ENCODE results near the gene SOX5. TPM values are rescaled to one million over a fixed set of nuclear protein-coding genes. Genes with fewer than 3 reads are reported as not detected.
"Not testable (repeated sequence)": the region's sequence is repeated elsewhere in the genome, so short reads cannot be mapped to it uniquely, and the experiment has no call there.

The SOX5 gene
- total RNA-seq, 2 experiments from 2014 or later: 0.69 to 0.70 TPM

DNA sequence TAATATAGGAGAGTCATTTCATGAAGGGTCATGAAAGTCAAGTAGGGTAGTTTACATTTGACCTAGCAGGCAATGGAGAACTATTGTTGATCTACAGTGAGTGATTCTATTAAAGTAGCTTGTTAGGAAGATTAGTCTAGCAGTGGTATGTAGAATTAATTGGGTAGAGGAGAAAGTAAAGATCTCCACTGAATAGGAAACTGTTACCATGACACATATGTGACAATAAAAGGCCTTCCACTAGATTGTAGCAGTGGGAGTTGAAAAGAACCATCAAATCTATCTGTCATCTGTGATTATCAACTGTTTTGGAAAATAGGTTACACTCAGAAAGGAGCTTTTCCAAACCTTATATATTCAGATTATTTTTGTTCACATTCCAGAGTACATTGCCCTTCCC lies 92.3 kb downstream of the SOX5 start:
- H3K36me3 Mint-ChIP-seq: no peaks in the 10 kb centered on the region
- intact Hi-C loops (cut with micrococcal nuclease): no loop called here
- POLR2A ChIA-PET: no interaction called here

DNA sequence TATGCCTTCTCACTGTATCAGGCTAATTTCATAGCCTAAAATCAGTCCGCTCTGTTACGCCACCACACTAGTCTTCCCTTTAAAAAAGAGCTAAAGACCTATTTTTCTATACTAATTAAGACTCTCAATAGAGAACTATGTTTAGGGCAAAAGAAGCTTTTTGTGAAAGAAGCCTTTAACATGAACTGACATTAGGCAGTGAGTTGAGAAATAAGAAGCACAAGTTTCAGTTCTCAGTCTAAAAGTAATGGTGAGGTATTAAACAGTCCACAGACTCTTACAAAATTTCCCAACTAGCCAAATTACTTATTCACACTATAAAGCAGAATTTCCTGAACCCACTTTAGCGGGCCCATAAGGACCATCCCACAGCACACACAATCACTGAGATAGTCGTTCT lies 93.7 kb downstream of the SOX5 start:
- Mint-ChIP-seq H3K4me1 (ENCODE audit: low read depth) (no peaks in the 10 kb centered on the region), H3K27me3 (no peaks in the 10 kb centered on the region), H3K9me3 (peaks cover 10% of the 10 kb centered on the region), H3K36me3 (no peaks in the 10 kb centered on the region), H3K27ac (no peak overlapping the region), H3K4me3 (no peak overlapping the region)
- ChIA-PET POLR2A (no interaction called here), CTCF (no interaction called here)
- no peak for DNase-seq
- intact Hi-C loops (cut with micrococcal nuclease): no loop called here

More for the DNA sequence above, 92.3 kb downstream of the SOX5 start:
- peaks cover 10% of the 10 kb centered on the region for H3K9me3 Mint-ChIP-seq
- H3K4me1 Mint-ChIP-seq (ENCODE audit: low read depth): no peaks in the 10 kb centered on the region
- no peak for DNase-seq
- H3K27ac Mint-ChIP-seq: no peak overlapping the region
- CTCF ChIA-PET: no interaction called here
- H3K4me3 Mint-ChIP-seq: no peak overlapping the region
- H3K27me3 Mint-ChIP-seq: no peaks in the 10 kb centered on the region

DNA sequence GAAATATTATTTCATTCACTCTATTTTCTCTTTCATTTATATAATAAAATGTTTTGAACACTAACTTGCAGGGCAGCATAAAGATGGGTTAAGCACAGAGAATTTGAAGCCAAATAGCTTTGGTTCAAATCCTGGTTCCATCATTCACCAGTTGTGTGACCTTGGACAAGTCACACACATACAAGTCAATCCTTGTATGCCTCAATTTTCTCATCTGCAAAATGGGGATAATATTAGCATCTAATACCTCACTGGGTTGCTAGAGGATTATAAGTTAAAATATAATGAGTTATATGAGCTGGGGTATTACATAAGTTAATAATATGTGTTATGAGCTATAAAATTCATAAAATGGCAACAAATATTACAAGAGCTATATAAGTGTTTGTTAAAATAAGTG lies 94.9 kb downstream of the SOX5 start:
- peaks cover 4% of the 10 kb centered on the region for H3K9me3 Mint-ChIP-seq
- CTCF ChIA-PET: no interaction called here
- H3K4me3 Mint-ChIP-seq: no peak overlapping the region
- H3K27ac Mint-ChIP-seq: no peak overlapping the region
- H3K27me3 Mint-ChIP-seq: no peaks in the 10 kb centered on the region
- POLR2A ChIA-PET: no interaction called here
- H3K36me3 Mint-ChIP-seq: no peaks in the 10 kb centered on the region
- intact Hi-C loops (cut with micrococcal nuclease): no loop called here
- no peaks in the 10 kb centered on the region for H3K4me1 Mint-ChIP-seq (ENCODE audit: low read depth)
- no peak for DNase-seq

DNA sequence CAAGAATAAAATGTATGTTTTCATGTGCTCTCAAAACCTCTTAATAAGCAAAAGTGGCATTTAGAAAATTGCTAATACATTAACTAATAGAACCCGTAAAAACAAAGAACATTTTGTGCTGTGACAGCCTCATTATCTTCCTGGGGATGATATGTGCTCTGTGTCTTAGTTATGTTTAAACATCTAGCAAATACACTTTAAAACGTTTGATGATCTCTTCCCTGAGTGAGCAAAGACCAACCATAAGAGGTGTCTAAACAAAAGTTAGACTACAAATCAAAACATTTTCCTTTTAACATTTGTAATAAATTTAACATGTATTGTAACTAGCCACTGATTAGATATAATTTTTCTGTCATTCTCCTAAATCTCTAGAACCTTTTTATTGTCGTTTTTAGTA lies 95.8 kb downstream of the SOX5 start:
- DNase-seq: no peak
- no peaks in the 10 kb centered on the region for H3K4me1 Mint-ChIP-seq (ENCODE audit: low read depth)
- POLR2A ChIA-PET: no interaction called here

DNA sequence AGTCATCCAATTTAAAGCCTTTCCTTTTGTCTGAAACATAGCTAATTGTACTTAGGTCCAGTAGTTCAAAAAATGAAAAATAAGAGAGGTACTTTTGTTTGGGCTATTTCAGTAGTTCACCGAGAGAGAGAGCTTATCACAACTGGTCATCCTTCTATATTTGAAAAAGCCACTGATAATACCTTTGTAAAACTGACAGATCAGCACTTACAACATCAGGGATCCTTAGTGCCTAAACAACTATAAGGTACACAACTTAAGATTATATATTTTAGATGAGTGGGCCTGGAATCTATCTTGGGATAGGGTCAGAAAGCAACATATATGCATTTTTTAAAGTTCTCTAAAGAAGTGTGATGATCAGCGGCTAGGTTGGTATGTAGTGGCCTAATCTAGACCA lies 97.9 kb downstream of the SOX5 start:
- no peak for DNase-seq

More for the DNA sequence above, 95.8 kb downstream of the SOX5 start:
- H3K9me3 Mint-ChIP-seq: no peaks in the 10 kb centered on the region
- intact Hi-C loops (cut with micrococcal nuclease): no loop called here
- H3K27me3 Mint-ChIP-seq: no peaks in the 10 kb centered on the region
- no peaks in the 10 kb centered on the region for H3K36me3 Mint-ChIP-seq
- CTCF ChIA-PET: no interaction called here
- no peak overlapping the region for H3K4me3 Mint-ChIP-seq
- no peak overlapping the region for H3K27ac Mint-ChIP-seq

DNA sequence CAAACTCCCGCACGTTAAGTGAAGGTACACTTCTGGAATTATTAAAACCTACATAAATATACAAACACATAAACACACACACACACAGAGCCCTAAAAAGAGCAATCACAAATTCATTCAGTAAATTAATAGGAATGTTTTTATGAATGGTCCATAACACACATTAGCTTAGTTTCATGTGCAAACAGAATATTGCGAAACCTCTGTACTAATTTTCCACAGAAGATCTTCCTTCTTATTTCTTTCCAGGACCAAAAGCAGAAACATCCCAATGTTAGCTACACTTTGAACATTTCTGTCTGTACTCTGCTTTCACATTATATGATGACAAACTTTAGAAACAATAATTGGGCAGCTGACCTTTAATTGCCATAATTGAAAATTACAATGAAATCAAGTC lies 101.6 kb downstream of the SOX5 start:
- no peaks in the 10 kb centered on the region for H3K4me1 Mint-ChIP-seq (ENCODE audit: low read depth)
- H3K27ac Mint-ChIP-seq: no peak overlapping the region
- no peak for DNase-seq
- no peaks in the 10 kb centered on the region for H3K27me3 Mint-ChIP-seq
- no peaks in the 10 kb centered on the region for H3K9me3 Mint-ChIP-seq
- no peak overlapping the region for H3K4me3 Mint-ChIP-seq
- ChIA-PET CTCF (no interaction called here), POLR2A (no interaction called here)
- no peaks in the 10 kb centered on the region for H3K36me3 Mint-ChIP-seq
- intact Hi-C loops (cut with micrococcal nuclease): no loop called here

More for the DNA sequence above, 97.9 kb downstream of the SOX5 start:
- H3K4me1 Mint-ChIP-seq (ENCODE audit: low read depth): no peaks in the 10 kb centered on the region
- intact Hi-C loops (cut with micrococcal nuclease): no loop called here
- POLR2A ChIA-PET: no interaction called here
- H3K27me3 Mint-ChIP-seq: no peaks in the 10 kb centered on the region
- no peak overlapping the region for H3K4me3 Mint-ChIP-seq
- H3K27ac Mint-ChIP-seq: no peak overlapping the region
- H3K9me3 Mint-ChIP-seq: no peaks in the 10 kb centered on the region
- no peaks in the 10 kb centered on the region for H3K36me3 Mint-ChIP-seq
- CTCF ChIA-PET: interaction anchor here (0.7 kb wide), 1 partner anchor 58 kb away, joined by 3 read pairs; no protein-coding TSS in a partner anchor

DNA sequence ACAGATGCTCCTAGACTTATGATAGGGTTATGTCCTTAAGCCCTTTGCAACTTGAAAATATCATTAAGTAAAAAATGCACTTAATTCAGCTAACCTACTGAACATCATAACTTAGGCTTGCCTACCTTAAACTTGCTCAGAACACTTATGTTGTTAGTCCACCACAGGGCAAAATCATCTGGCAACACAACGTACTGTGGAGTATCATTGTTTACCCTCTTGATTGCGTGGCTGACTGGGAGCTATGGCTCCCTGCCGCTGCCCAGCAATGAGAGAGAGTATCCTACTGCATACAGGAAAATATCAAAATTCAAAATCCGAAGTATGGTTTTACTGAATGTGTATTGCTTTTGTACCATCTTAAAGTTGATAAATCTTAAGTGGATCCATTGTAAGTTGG lies 105.5 kb downstream of the SOX5 start:
- H3K4me3 Mint-ChIP-seq: no peak overlapping the region
- H3K27ac Mint-ChIP-seq: no peak overlapping the region
- H3K36me3 Mint-ChIP-seq: no peaks in the 10 kb centered on the region
- CTCF ChIA-PET: no interaction called here
- POLR2A ChIA-PET: no interaction called here
- DNase-seq: no peak
- intact Hi-C loops (cut with micrococcal nuclease): no loop called here
- H3K27me3 Mint-ChIP-seq: no peaks in the 10 kb centered on the region
- no peaks in the 10 kb centered on the region for H3K4me1 Mint-ChIP-seq (ENCODE audit: low read depth)
- no peaks in the 10 kb centered on the region for H3K9me3 Mint-ChIP-seq

DNA sequence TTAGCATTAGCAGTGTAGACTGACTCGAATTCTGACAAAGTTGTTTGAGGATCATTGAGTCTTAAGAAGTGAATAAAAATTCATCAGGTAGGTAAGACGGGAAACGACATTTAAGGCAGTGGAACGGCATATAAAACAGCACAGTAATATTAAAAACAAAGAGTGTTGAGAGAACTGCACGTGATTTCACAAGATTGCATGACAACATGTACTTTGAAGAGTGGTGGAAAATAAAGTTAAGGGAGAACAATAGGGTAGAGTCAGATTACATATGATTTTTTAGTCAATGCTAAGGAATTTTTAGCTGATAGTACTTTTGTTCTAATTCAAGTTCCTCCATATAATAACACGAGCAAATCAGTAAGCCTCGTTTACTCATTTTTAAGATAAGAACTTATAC lies 115.4 kb downstream of the SOX5 start:
- intact Hi-C loops (cut with micrococcal nuclease): no loop called here
- Mint-ChIP-seq H3K27me3 (no peaks in the 10 kb centered on the region), H3K27ac (no peak overlapping the region), H3K9me3 (peaks cover 3% of the 10 kb centered on the region), H3K36me3 (no peaks in the 10 kb centered on the region), H3K4me3 (no peak overlapping the region), H3K4me1 (ENCODE audit: low read depth) (no peaks in the 10 kb centered on the region)
- ChIA-PET POLR2A (no interaction called here), CTCF (no interaction called here)
- no peak for DNase-seq

DNA sequence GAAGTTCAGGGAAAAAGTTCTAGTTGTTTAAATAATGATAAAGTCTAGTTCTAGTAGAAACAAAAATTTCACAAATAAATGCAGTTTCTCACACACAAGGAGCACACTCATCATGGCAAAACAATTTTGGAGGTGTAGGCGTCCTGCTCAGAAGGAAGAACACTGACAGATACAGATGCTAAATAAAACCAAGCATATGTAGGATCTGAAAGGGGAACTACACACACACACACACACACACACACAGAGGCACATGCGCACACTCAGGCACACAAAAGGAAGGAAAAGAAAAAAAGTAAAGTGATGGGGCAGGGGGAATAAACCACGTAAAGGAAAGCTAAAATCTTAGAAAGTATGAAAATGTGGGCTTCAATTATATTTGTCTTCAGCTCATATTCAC lies 117.7 kb downstream of the SOX5 start:
- Mint-ChIP-seq H3K9me3 (peaks cover 3% of the 10 kb centered on the region), H3K4me1 (ENCODE audit: low read depth) (no peaks in the 10 kb centered on the region), H3K27me3 (no peaks in the 10 kb centered on the region), H3K36me3 (no peaks in the 10 kb centered on the region), H3K27ac (no peak overlapping the region), H3K4me3 (no peak overlapping the region)
- intact Hi-C loops (cut with micrococcal nuclease): no loop called here
- ChIA-PET POLR2A (no interaction called here), CTCF (no interaction called here)
- DNase-seq: no peak

DNA sequence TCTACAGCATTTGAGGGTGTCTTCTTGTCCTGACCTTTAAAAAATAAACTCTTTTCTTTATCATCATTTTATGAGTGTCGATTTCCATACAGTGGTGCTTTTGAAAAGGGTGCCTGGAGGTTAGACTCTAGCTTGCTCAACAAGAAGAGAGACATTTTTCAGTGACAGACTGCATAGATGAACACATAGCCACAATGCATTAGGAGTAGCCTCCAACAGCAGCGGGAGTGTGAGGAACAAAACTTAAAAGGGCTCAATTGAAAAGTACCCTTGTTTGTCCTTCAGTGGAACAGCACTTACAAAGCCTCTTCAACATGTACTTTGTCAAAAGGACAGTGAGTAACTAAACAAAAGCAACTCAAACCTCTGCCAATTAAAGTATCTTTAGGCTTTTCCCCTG lies 119.3 kb downstream of the SOX5 start:
- CTCF ChIA-PET: interaction anchor here (0.5 kb wide), 1 partner anchor 151 kb away, joined by 4 read pairs; no protein-coding TSS in a partner anchor
- Mint-ChIP-seq H3K9me3 (peaks cover 3% of the 10 kb centered on the region), H3K4me3 (no peak overlapping the region), H3K27me3 (no peaks in the 10 kb centered on the region), H3K27ac (no peak overlapping the region), H3K36me3 (no peaks in the 10 kb centered on the region), H3K4me1 (ENCODE audit: low read depth) (no peaks in the 10 kb centered on the region)
- intact Hi-C loops (cut with micrococcal nuclease): no loop called here
- DNase-seq: no peak
- POLR2A ChIA-PET: no interaction called here

DNA sequence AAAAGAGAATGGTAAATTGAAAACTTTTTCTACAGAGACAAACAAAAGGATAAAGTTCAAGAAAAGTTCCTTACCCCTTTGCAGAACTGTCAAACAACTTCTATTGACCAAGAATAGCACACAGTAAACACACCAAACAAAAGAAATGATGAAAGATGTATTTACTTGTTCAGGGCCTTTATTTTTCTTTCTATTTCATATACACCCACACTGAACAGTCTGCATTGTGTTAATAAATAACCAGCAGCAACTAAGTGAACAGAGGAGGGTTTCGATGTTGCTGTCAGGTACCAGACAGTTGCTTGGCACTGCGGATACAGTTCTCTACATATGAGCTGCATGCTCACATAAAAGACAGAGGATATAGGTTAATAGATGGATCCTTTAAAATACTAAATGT lies 122.1 kb downstream of the SOX5 start:
- H3K36me3 Mint-ChIP-seq: no peaks in the 10 kb centered on the region
- DNase-seq: no peak
- ChIA-PET POLR2A (no interaction called here), CTCF (no interaction called here)
- no peak overlapping the region for H3K4me3 Mint-ChIP-seq
- no peaks in the 10 kb centered on the region for H3K4me1 Mint-ChIP-seq (ENCODE audit: low read depth)
- no peaks in the 10 kb centered on the region for H3K9me3 Mint-ChIP-seq
- intact Hi-C loops (cut with micrococcal nuclease): no loop called here
- H3K27ac Mint-ChIP-seq: no peak overlapping the region
- no peaks in the 10 kb centered on the region for H3K27me3 Mint-ChIP-seq

DNA sequence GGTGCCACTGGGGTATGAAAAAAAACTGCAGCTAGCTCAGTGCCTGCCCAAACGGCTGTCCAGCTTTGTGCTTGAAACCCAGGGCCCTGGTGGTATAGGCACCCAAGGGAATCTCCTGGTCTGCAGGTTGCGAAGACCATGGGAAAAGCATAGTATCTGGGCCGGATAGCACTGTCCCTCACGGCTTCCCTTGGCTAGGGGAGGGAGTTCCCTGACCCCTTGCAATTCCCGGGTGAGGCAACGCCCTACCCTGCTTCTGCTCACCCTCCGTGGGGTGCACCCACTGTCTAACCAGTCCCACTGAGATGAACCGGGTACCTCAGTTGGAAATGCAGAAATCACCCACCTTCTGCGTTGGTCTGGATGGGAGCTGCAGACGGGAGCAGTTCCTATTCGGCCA lies 124.3 kb downstream of the SOX5 start:
- H3K9me3 Mint-ChIP-seq; H3K4me3 Mint-ChIP-seq; H3K4me1 Mint-ChIP-seq (ENCODE audit: low read depth); POLR2A ChIA-PET; intact Hi-C loops (cut with micrococcal nuclease); CTCF ChIA-PET; H3K27me3 Mint-ChIP-seq; H3K27ac Mint-ChIP-seq; H3K36me3 Mint-ChIP-seq; DNase-seq: not testable (repeated sequence)

DNA sequence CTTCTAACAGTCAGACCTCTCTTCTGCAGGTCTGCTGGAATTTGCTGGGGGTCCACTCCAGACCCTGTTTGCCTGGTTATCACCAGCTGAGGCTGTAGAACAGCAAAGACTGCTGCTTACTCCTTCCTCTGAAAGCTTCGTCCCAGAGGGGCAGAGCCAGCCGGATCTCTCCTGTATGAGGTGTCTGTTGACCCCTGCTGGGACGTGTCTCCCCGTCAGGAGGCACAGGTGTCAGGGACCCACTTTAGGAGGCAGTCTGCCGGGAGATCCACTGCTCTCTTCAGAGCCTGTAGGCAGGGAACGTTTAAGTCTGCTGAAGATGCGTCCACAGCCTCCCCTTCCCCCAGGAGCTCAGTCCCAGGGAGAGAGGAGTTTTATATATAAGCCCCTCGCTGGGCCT lies 125.1 kb downstream of the SOX5 start:
- H3K27me3 Mint-ChIP-seq: no peaks in the 10 kb centered on the region
- no peaks in the 10 kb centered on the region for H3K36me3 Mint-ChIP-seq
- CTCF ChIA-PET: no interaction called here
- peaks cover 3% of the 10 kb centered on the region for H3K9me3 Mint-ChIP-seq
- H3K4me1 Mint-ChIP-seq (ENCODE audit: low read depth): no peaks in the 10 kb centered on the region
- POLR2A ChIA-PET: no interaction called here
- DNase-seq: no peak
- H3K4me3 Mint-ChIP-seq: no peak overlapping the region
- H3K27ac Mint-ChIP-seq: no peak overlapping the region
- intact Hi-C loops (cut with micrococcal nuclease): no loop called here

DNA sequence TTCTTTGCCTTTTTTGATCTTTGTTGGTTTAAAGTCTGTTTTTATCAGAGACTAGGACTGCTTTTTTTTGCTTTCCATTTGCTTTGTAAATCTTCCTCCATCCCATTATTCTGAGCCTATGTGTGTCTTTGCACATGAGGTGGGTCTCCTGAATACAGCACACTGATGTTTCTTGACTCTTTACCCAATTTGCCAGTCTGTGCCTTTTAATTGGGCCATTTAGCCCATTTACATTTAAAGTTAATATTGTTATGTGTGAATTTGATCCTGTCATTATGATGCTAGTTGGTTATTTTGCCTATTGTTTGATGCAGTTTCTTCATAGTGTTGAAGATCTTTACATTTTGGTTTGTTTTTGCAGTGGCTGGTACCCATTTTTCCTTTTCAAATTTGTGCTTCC lies 126.6 kb downstream of the SOX5 start:
- intact Hi-C loops (cut with micrococcal nuclease); DNase-seq; H3K36me3 Mint-ChIP-seq; H3K4me3 Mint-ChIP-seq; CTCF ChIA-PET; H3K27ac Mint-ChIP-seq; H3K4me1 Mint-ChIP-seq (ENCODE audit: low read depth); POLR2A ChIA-PET; H3K27me3 Mint-ChIP-seq; H3K9me3 Mint-ChIP-seq: not testable (repeated sequence)
